ENCODE results near the gene RYR1.

RYR1 gene

DNA sequence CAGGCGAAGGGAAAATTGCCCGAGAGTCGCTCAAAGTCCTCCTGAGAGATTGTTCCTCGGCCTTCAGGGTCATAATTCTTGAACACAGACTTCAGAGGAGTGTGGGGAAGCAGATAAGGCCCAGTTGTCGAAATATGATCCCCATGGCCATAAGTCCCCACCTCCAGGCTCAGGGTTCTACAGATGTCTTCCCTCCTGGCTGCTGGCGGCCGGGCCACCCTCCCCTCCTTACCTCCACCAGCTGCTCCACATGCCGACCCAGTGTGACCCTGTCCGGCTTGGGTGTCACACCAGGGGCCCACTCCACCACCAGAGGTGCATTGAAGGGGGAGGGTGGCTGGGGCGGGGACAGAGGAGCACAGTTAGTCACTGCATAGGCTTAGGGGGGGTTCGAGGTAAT is 20.5 kb upstream of the RYR1 start:
- TF ChIP-seq, protein P1, sequence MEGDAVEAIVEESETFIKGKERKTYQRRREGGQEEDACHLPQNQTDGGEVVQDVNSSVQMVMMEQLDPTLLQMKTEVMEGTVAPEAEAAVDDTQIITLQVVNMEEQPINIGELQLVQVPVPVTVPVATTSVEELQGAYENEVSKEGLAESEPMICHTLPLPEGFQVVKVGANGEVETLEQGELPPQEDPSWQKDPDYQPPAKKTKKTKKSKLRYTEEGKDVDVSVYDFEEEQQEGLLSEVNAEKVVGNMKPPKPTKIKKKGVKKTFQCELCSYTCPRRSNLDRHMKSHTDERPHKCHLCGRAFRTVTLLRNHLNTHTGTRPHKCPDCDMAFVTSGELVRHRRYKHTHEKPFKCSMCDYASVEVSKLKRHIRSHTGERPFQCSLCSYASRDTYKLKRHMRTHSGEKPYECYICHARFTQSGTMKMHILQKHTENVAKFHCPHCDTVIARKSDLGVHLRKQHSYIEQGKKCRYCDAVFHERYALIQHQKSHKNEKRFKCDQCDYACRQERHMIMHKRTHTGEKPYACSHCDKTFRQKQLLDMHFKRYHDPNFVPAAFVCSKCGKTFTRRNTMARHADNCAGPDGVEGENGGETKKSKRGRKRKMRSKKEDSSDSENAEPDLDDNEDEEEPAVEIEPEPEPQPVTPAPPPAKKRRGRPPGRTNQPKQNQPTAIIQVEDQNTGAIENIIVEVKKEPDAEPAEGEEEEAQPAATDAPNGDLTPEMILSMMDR (IDR thresholded peaks at IDR 0.05; ENCODE audit: low read depth, low read length, missing control alignments) = no peak
- DNase-seq = no peak
- H3K36me3 ChIP-seq (replicated peaks) = no peaks in the 10 kb centered on the region
- no peaks in the 10 kb centered on the region for H3K27me3 ChIP-seq (replicated peaks)
- in situ Hi-C loops (cut with HindIII; ENCODE audit: low pct_ligation_motif_present, low sequenced_read_pairs) = no loop called here
- no peak overlapping the region for H3K27ac ChIP-seq
- H3K4me3 ChIP-seq (ENCODE audit: low read depth, low read length) = no peak overlapping the region

DNA sequence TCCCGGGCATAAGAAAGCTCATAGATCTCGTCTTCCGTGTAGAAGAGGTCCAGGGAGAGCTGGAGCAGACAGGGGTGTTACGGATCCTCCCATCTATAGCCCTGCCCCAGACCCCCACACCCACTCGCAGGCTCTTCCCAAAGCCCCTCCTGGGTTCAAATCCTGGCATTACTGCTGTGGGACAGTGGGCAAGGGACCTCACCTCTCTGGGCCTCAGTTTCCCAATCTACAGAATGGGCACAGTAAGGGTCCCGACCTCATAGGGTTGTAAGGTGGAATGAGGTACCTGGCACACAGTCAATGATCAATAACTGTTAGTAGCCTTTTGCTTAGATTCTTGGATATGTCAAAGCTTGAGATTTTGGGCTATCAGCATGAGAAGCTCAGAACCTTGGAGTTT is 20.1 kb upstream of the RYR1 start:
- no peak for DNase-seq
- Histone ChIP-seq H3K36me3 (replicated peaks) (no peaks in the 10 kb centered on the region), H3K27ac (no peak overlapping the region), H3K27me3 (replicated peaks) (no peaks in the 10 kb centered on the region), H3K4me3 (ENCODE audit: low read depth, low read length) (no peak overlapping the region)
- in situ Hi-C loops (cut with HindIII; ENCODE audit: low pct_ligation_motif_present, low sequenced_read_pairs) = no loop called here
- TF ChIP-seq, protein P1 (IDR thresholded peaks at IDR 0.05; ENCODE audit: low read depth, low read length, missing control alignments) = no peak

DNA sequence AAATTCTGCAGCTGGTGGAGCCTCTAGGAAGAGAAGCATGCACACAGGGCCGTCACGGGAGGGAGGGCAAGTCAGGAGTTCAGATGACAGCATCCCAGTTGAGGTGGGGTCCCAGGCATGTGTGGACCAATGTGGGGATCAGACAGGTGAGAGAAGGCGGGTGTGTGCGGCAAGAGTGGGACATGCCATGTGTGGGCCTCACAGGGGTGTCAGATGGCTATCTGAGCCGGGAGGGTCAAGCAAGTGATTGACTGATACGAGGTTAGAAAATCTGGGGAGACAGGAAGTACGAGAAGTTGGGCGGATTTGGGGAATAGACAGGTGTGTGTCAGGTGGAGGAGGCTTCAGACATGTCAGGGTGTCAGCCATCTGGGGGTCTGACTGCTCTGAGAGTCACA is 16.3 kb upstream of the RYR1 start:
- no peak for DNase-seq
- Histone ChIP-seq H3K27me3 (replicated peaks) (no peaks in the 10 kb centered on the region), H3K27ac (no peak overlapping the region), H3K4me3 (ENCODE audit: low read depth, low read length) (no peak overlapping the region), H3K36me3 (replicated peaks) (no peaks in the 10 kb centered on the region)
- in situ Hi-C loops (cut with HindIII; ENCODE audit: low pct_ligation_motif_present, low sequenced_read_pairs) = no loop called here
- TF ChIP-seq, protein P1 (IDR thresholded peaks at IDR 0.05; ENCODE audit: low read depth, low read length, missing control alignments) = no peak

DNA sequence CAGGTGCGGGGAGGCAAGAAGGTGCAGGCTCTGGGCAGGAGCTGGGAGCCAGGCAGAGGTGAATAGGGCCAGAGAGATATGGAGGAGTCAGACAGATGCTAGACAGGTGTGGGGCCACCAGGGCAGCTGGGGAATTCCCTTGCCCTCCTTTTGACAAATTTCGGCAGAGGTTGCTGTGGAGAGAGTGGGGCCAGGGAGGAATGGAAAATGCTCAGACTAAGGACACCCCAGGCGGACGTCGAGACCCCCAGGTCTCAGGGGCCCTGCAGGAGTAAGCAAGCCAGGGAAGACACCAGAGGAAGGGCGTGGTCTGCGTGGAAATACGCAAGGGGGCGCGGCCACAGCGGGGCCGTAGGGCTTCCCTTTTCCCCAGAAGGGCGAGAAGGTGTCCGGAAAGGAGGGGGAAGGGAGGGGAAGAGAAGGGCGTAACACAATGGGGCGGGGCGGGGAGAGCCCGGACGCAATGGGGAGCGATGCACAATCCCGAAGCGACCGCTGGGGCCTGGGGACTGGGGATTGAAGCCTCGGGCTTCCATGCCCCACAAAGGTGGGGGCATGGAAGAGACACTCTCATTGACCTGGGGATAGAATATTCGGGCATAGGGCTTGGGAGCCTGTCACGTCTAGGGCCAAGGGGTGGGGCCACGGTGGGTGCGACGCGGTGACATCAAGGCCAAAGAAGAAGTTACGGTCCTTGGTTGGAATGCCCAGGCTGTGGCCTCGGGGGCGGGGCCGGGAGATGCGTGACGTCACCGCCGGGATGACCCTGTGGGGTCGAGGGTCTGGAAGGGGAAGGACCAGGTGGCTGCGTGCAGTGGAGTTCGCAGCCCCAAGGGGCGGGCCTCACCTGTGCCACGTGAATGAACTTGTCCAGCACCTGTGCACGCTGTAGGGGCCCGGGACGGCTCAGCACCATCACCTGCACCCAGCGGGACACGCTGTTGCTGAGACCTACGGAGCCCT is 15.7 kb upstream of the RYR1 start:
- Histone ChIP-seq H3K36me3 (replicated peaks) (no peaks in the 10 kb centered on the region), H3K27me3 (replicated peaks) (no peaks in the 10 kb centered on the region), H3K27ac (no peak overlapping the region), H3K4me3 (ENCODE audit: low read depth, low read length) (no peak overlapping the region)
- TF ChIP-seq, protein P1 (IDR thresholded peaks at IDR 0.05; ENCODE audit: low read depth, low read length, missing control alignments) = no peak
- no peak for DNase-seq
- in situ Hi-C loops (cut with HindIII; ENCODE audit: low pct_ligation_motif_present, low sequenced_read_pairs) = no loop called here

DNA sequence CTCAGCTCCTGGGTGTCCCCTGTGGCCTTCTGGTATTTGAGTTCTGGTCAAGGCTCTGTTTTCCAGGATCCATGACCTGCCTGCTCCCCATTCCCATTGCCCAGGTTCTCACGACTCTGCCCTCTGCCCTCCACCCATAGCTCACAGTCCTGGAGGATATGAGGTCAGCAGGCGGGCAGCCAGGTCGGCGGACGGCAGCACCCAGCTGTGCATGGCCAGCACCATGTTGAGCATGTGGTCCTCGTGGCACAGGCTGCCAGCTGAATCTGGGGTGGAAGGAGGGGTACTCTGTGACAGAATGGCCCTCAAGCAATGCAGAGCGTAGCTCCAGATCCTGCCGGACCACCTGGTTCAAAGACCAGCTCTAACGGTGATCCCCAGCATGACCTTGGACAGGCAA is 12.6 kb upstream of the RYR1 start:
- no peak for DNase-seq
- no peak overlapping the region for H3K27ac ChIP-seq
- H3K4me3 ChIP-seq (ENCODE audit: low read depth, low read length) = no peak overlapping the region
- no peaks in the 10 kb centered on the region for H3K27me3 ChIP-seq (replicated peaks)
- TF ChIP-seq, protein P1 (IDR thresholded peaks at IDR 0.05; ENCODE audit: low read depth, low read length, missing control alignments) = no peak
- in situ Hi-C loops (cut with HindIII; ENCODE audit: low pct_ligation_motif_present, low sequenced_read_pairs) = no loop called here
- no peaks in the 10 kb centered on the region for H3K36me3 ChIP-seq (replicated peaks)

Measured in brain microvascular endothelial cell (primary cell).